KMS-11 (cell line): ENCODE measurements around the gene PMP22.

Experiments used
- H2AFZ ChIP-seq: fragments of 200-600 bp; sonication (generic); 2 replicates; pipeline ENCODE4 v1.6.1; 2016; ENCODE audit warnings: antibody characterized with exemption, mixed run types, low read depth
- H3K27ac ChIP-seq: fragments of 200-600 bp; sonication (generic); 2 replicates; pipeline ENCODE4 v1.6.1; 2016; ENCODE audit warnings: mild to moderate bottlenecking, mixed run types
- H3K27me3 ChIP-seq: fragments of 200-600 bp; sonication (generic); 2 replicates; pipeline ENCODE4 v1.6.1; 2017; ENCODE audit warnings: mild to moderate bottlenecking, low read depth, mixed run types, moderate library complexity; ENCODE audit not compliant: insufficient read depth
- H3K36me3 ChIP-seq: fragments of 200-600 bp; sonication (generic); 2 replicates; pipeline ENCODE4 v1.6.1; 2017; ENCODE audit warnings: mild to moderate bottlenecking, mixed run types; ENCODE audit not compliant: insufficient read depth
- H3K4me1 ChIP-seq: fragments of 200-600 bp; sonication (generic); 2 replicates; pipeline ENCODE4 v1.6.1; 2016; ENCODE audit warnings: mild to moderate bottlenecking, low read depth, mixed run types; ENCODE audit not compliant: poor library complexity, severe bottlenecking
- H3K4me2 ChIP-seq: fragments of 200-600 bp; sonication (generic); 2 replicates; pipeline ENCODE4 v1.7.0; 2016; ENCODE audit warnings: mild to moderate bottlenecking, mixed run types
- H3K4me3 ChIP-seq: fragments of 200-600 bp; sonication (generic); IDR thresholded peaks from 2 replicates; pipeline ENCODE4 v1.6.1; 2017; ENCODE audit warnings: low read depth, low read length, mixed read lengths; ENCODE audit not compliant: insufficient read depth
- H3K79me2 ChIP-seq: fragments of 200-600 bp; sonication (generic); 2 replicates; pipeline ENCODE4 v1.6.1; 2016; ENCODE audit warnings: low read depth, mixed run types; ENCODE audit not compliant: insufficient read depth
- H3K9ac ChIP-seq: fragments of 200-600 bp; sonication (generic); 2 replicates; pipeline ENCODE4 v1.6.1; 2016; ENCODE audit warnings: mild to moderate bottlenecking, mixed run types
- H4K20me1 ChIP-seq: fragments of 200-600 bp; sonication (generic); 2 replicates; pipeline ENCODE4 v1.6.1; 2016; ENCODE audit warnings: mild to moderate bottlenecking, mixed run types; ENCODE audit not compliant: insufficient read depth
- CTCF ChIP-seq: fragments of 200-600 bp; sonication (generic); conservative IDR thresholded peaks from 2 replicates; pipeline ENCODE4 v1.6.1; 2017; ENCODE audit warnings: low read depth, mild to moderate bottlenecking, antibody characterized with exemption, low read length, moderate library complexity, mixed read lengths

Gene PMP22

GRCh38 chr17:15181816-15182215, 83.3 kb downstream of the PMP22 start:
- Histone ChIP-seq H3K9ac (no peak overlapping the region), H3K79me2 (no peaks in the 10 kb centered on the region), H3K4me2 (no peak overlapping the region), H3K27ac (no peak overlapping the region), H3K36me3 (no peaks in the 10 kb centered on the region), H3K27me3 (no peaks in the 10 kb centered on the region), H3K4me1 (no peaks in the 10 kb centered on the region), H3K4me3 (no peak overlapping the region), H4K20me1 (no peaks in the 10 kb centered on the region), H2AFZ (no peak overlapping the region)
- TF ChIP-seq CTCF: no peak

GRCh38 chr17:15181333-15181732, 83.8 kb downstream of the PMP22 start:
- no peaks in the 10 kb centered on the region for H4K20me1 ChIP-seq
- no peaks in the 10 kb centered on the region for H3K4me1 ChIP-seq
- H3K9ac ChIP-seq: no peak overlapping the region
- H3K36me3 ChIP-seq: no peaks in the 10 kb centered on the region
- no peaks in the 10 kb centered on the region for H3K27me3 ChIP-seq
- H3K4me2 ChIP-seq: no peak overlapping the region
- no peak overlapping the region for H3K27ac ChIP-seq
- H2AFZ ChIP-seq: no peak overlapping the region
- no peaks in the 10 kb centered on the region for H3K79me2 ChIP-seq
- no peak for TF ChIP-seq CTCF
- no peak overlapping the region for H3K4me3 ChIP-seq

- Histone ChIP-seq H3K4me2 (no peak overlapping the region), H3K27me3 (no peaks in the 10 kb centered on the region), H3K9ac (no peak overlapping the region), H3K27ac (no peak overlapping the region), H4K20me1 (no peaks in the 10 kb centered on the region), H3K36me3 (no peaks in the 10 kb centered on the region), H3K79me2 (no peaks in the 10 kb centered on the region), H3K4me3 (no peak overlapping the region), H3K4me1 (no peaks in the 10 kb centered on the region), H2AFZ (no peak overlapping the region)
- no peak for TF ChIP-seq CTCF
Observed at GRCh38 chr17:15180121-15180561, 85.0 kb downstream of the PMP22 start.
